ENCODE data around the gene GRK2. TPM values are rescaled to one million over a fixed set of nuclear protein-coding genes. Genes with fewer than 3 reads are reported as not detected.
A peak's percentile ranks its signal among the peaks of the same experiment; 100 is the strongest.

Gene GRK2
- total RNA-seq, 3 donors from 2014 or later = 41.1 to 52.8 (median 52.1) TPM

DNA sequence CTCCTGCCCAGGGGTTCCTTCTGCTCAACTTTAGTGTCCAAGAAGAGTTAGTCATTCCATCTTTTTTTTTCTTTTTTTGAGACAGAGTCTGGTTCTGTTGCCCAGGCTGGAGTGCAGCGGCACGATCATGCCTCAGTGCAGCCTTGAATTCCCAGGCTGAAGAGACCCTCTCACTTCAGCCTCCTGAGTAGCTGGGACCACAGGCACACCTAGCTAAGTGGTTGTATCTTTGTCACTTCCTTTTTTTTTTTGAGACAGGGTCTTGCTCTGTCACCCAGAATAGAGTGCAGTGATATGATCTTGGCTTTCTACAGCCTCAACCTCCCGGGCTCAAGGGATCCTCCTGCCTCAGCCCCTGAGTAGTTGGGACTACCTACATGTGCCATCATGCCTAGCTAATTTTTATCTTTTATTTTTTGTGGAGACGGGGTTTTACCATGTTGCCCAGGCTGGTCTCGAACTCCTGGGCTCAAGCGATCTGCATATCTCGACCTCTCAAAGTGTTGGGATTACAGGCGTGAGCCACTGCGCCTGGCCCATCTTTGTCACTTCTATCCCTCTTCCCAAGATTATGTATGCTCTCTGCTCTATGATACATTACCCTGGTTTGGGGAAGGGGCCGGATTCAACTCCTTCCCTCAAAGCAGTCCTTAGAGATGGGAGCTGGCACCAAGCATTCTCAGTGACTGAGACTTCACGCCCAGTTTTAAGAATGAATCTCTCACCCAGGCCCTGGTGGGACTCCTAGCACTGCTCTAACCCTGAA is 47.0 kb downstream of the GRK2 start:
- TF ChIP-seq, protein P1, sequence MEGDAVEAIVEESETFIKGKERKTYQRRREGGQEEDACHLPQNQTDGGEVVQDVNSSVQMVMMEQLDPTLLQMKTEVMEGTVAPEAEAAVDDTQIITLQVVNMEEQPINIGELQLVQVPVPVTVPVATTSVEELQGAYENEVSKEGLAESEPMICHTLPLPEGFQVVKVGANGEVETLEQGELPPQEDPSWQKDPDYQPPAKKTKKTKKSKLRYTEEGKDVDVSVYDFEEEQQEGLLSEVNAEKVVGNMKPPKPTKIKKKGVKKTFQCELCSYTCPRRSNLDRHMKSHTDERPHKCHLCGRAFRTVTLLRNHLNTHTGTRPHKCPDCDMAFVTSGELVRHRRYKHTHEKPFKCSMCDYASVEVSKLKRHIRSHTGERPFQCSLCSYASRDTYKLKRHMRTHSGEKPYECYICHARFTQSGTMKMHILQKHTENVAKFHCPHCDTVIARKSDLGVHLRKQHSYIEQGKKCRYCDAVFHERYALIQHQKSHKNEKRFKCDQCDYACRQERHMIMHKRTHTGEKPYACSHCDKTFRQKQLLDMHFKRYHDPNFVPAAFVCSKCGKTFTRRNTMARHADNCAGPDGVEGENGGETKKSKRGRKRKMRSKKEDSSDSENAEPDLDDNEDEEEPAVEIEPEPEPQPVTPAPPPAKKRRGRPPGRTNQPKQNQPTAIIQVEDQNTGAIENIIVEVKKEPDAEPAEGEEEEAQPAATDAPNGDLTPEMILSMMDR (IDR thresholded peaks at IDR 0.05) = no peak
- TF ChIP-seq POLR2AphosphoS5 (IDR thresholded peaks at IDR 0.05) (no peak), POLR2A (IDR thresholded peaks at IDR 0.05) (no peak)
- Histone ChIP-seq H3K36me3 (no peaks in the 10 kb centered on the region), H3K27ac (peak overlapping the region; percentile 89 to 91), H3K4me1 (peaks cover 6 to 13% of the 10 kb centered on the region in 2 donors), H3K27me3 (no peaks in the 10 kb centered on the region), H3K9me3 (no peaks in the 10 kb centered on the region), H3K4me3 (peak overlapping the region in 1 of 3 donors; percentile 33)
- DNase-seq (ENCODE audit: low spot score in 2 of 2) = no peak
- intact Hi-C loops (cut with DNase I; ENCODE audit: low total_unique reads) = loop anchor here (10.0 kb wide), 1 partner anchor 1149 kb away; no protein-coding TSS in a partner anchor

DNA sequence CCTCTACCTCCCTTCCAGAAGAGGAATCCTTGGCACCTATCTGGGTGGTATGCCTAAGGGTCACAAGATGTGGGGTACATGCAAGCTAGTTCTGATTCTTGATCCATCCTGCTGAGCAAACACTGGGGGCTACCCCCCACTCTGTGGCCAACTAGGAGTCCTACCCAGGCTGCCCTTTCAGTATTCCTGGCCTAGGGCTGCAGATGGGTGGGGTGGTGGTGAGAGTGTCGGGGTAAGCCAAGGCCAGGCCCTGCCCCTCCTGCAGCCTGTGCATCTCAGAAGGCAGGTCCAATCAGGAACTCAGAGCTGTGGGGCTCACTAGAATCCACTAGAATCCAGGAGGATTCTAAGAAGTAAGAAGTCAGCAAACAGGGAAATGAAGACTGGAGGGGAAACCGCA is 47.9 kb downstream of the GRK2 start:
- Histone ChIP-seq H3K36me3 (no peaks in the 10 kb centered on the region), H3K27me3 (no peaks in the 10 kb centered on the region), H3K4me3 (no peak overlapping the region), H3K4me1 (peaks cover 6 to 19% of the 10 kb centered on the region in 2 donors), H3K27ac (peak overlapping the region; percentile 10 to 91), H3K9me3 (no peaks in the 10 kb centered on the region)
- TF ChIP-seq, protein P1 (IDR thresholded peaks at IDR 0.05) = no peak
- TF ChIP-seq POLR2A (IDR thresholded peaks at IDR 0.05) = no peak
- DNase-seq (ENCODE audit: low spot score in 2 of 2) = no peak
- intact Hi-C loops (cut with DNase I; ENCODE audit: low total_unique reads) = loop anchor here (1.0 to 10.0 kb wide), 2 partner anchors 51 to 1149 kb away; no protein-coding TSS in a partner anchor

DNA sequence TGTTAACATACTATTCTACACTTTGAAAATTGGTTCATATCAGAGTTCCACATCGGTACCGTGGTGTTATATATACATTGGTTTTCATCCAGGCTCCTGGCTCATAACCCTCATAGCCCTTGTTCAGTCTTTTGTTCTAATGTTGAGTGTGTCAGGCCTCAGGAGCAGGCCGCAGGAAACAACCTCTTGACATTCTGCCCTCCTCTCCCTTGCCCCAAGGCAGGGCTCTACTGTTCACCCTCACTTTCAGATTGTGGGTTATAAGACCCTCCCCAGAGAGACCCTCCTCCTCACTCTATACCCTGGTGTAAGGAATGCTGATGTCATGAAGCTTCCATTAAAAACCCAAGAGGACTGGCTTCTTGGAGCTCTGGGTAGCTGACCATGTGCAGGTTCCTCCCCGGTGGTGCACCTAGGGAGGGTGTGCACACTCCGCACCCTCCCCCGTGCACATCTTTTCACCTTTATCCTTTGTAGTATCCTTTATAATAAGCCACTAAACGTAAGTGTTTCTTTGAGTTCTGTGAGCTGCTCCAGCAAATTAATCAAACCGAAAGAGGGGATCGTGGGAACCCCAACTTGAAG is 49.1 kb downstream of the GRK2 start:
- no peaks in the 10 kb centered on the region for H3K36me3 ChIP-seq
- intact Hi-C loops (cut with DNase I; ENCODE audit: low total_unique reads) = loop anchor here (10.0 kb wide), 1 partner anchor 1151 kb away; no protein-coding TSS in a partner anchor
- DNase-seq (ENCODE audit: low spot score in 2 of 2) = no peak

DNA sequence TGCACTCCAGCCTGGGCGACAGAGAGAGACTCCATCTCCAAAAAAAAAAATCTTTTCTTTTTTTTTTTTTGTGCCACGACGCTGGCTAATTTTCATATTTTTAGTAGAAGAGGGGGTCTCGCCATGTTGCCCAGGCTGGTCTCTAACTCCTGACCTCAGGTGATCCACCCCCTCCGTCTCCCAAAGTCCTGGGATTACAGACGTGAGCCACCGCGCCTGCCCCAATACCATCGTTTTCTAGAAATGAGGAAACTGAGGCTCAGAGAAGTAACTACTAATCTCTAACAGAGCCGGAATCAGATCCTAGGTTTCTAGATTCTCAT is 50.6 kb downstream of the GRK2 start:
- intact Hi-C loops (cut with DNase I; ENCODE audit: low total_unique reads) = loop anchor here (10.0 kb wide), 1 partner anchor 1152 kb away; no protein-coding TSS in a partner anchor
- H3K4me1 ChIP-seq = peaks cover 6 to 19% of the 10 kb centered on the region in 2 donors
- no peak for DNase-seq (ENCODE audit: low spot score in 2 of 2)
- H3K27ac ChIP-seq = peak overlapping the region; percentile 94
- peak overlapping the region; percentile 56 to 97 (median 74) for H3K4me3 ChIP-seq
- no peaks in the 10 kb centered on the region for H3K9me3 ChIP-seq
- no peaks in the 10 kb centered on the region for H3K36me3 ChIP-seq
- H3K27me3 ChIP-seq = no peaks in the 10 kb centered on the region
- TF ChIP-seq POLR2AphosphoS5 (IDR thresholded peaks at IDR 0.05) (no peak), POLR2A (IDR thresholded peaks at IDR 0.05) (no peak)
- TF ChIP-seq, protein P1 (IDR thresholded peaks at IDR 0.05) = no peak

More for the DNA sequence above, 49.1 kb downstream of the GRK2 start:
- TF ChIP-seq, protein P1 (IDR thresholded peaks at IDR 0.05) = no peak
- TF ChIP-seq POLR2AphosphoS5 (IDR thresholded peaks at IDR 0.05) (no peak), POLR2A (IDR thresholded peaks at IDR 0.05) (no peak)
- Histone ChIP-seq H3K4me1 (peaks cover 6 to 19% of the 10 kb centered on the region in 2 donors), H3K27me3 (no peaks in the 10 kb centered on the region), H3K9me3 (no peaks in the 10 kb centered on the region), H3K27ac (peak overlapping the region in 1 of 2 donors; percentile 91), H3K4me3 (no peak overlapping the region)
